ENCODE data around the gene HAGH.
"Not testable (repeated sequence)": the region's sequence is repeated elsewhere in the genome, so short reads cannot be mapped to it uniquely, and the experiment has no call there.

HAGH gene

DNA sequence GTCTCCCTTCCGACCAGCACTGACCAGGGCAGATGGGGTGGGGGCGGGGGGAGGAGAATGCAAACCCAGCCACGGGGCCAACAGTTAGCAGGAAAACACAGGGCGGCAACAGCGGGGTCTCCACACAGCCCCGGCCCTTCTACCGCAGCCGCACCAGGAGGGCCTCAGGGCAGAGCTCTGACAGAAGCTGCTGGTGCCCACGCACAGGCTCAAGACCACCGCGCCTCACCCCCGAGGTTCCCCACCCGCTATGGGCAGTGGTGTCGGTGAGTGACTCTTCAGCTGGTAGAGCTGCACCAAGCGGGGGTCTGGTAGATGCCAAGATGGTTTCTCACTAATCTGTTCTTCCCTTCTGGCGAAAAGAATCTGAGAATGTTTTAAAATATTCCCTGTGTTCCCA lies 16.1 kb downstream of the HAGH start:
- peaks cover 17 to 38% of the 10 kb centered on the region in 2 donors for H3K36me3 ChIP-seq (ENCODE audit: control insufficient read depth in 1 of 2, insufficient read depth in 2 of 2, low read length in 2 of 2)
- no peak overlapping the region for H3K9ac ChIP-seq (ENCODE audit: low read depth in 1 of 2, low read length in 2 of 2)
- no peaks in the 10 kb centered on the region for H3K9me3 ChIP-seq (ENCODE audit: control insufficient read depth in 1 of 2, low read length in 2 of 2)
- H3K4me3 ChIP-seq (ENCODE audit: low read depth in 1 of 2, low read length in 2 of 2): no peak overlapping the region
- H3K4me1 ChIP-seq (ENCODE audit: control insufficient read depth in 1 of 2, insufficient read depth in 2 of 2, low read length in 2 of 2): peaks cover 0 to 5% of the 10 kb centered on the region in 2 donors
- H3K27me3 ChIP-seq (ENCODE audit: control insufficient read depth in 1 of 2, insufficient read depth in 2 of 2, low read length in 2 of 2): no peaks in the 10 kb centered on the region
- no peak overlapping the region for H3K27ac ChIP-seq (ENCODE audit: low read depth, low read length)

DNA sequence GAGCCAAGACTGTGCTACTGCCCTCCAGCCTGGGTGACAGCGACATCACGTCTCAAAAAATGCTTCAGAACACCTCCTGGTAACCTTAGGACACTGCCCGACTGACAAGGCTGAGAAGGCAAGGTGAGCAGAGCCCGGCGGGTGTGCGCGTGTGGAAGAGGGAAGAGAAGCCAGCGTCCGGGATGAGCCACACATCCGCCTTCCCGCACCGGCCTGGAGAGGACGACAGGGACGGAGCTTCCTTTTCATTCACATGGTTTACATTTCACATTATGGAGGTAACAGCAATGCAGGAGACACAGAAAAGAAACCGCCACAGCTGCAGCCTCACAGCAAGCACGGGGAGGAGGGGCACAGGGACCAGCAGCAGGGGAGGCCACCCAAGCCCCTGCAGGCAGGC lies 16.5 kb downstream of the HAGH start:
- Histone ChIP-seq H3K27me3 (ENCODE audit: control insufficient read depth in 1 of 2, insufficient read depth in 2 of 2, low read length in 2 of 2) (no peaks in the 10 kb centered on the region), H3K36me3 (ENCODE audit: control insufficient read depth in 1 of 2, insufficient read depth in 2 of 2, low read length in 2 of 2) (peaks cover 13 to 37% of the 10 kb centered on the region in 2 donors), H3K4me1 (ENCODE audit: control insufficient read depth in 1 of 2, insufficient read depth in 2 of 2, low read length in 2 of 2) (peaks cover 0 to 5% of the 10 kb centered on the region in 2 donors), H3K27ac (ENCODE audit: low read depth, low read length) (no peak overlapping the region), H3K9me3 (ENCODE audit: control insufficient read depth in 1 of 2, low read length in 2 of 2) (no peaks in the 10 kb centered on the region), H3K4me3 (ENCODE audit: low read depth in 1 of 2, low read length in 2 of 2) (no peak overlapping the region), H3K9ac (ENCODE audit: low read depth in 1 of 2, low read length in 2 of 2) (no peak overlapping the region)

DNA sequence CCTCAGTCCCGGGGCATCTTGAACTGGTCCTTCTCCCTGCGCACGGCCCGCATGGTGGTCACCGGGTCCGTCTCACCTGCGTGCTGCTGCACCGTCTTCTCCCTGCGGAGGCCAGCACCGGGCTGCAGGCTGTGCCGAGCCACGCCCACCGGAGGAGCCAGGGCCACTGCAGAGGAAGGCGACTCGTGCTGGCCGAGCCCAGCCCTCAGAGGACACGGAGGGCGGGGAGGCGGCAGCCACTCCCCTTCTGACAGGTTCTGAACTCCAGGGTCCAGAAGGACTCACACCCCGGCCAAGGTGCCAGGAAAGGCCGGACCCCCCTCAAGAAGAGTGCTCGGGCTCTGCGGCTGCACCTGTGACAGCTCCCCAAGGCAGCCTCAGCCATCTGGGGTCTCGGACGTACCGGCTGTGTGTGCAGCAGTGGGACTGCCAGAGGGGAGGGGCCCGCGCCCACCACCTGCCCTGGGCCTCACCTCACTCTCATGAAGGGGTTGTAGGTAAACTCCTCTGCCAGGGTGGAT lies 17.3 kb downstream of the HAGH start:
- peaks cover 10 to 35% of the 10 kb centered on the region in 2 donors for H3K36me3 ChIP-seq (ENCODE audit: control insufficient read depth in 1 of 2, insufficient read depth in 2 of 2, low read length in 2 of 2)
- H3K9me3 ChIP-seq (ENCODE audit: control insufficient read depth in 1 of 2, low read length in 2 of 2): no peaks in the 10 kb centered on the region
- no peaks in the 10 kb centered on the region for H3K27me3 ChIP-seq (ENCODE audit: control insufficient read depth in 1 of 2, insufficient read depth in 2 of 2, low read length in 2 of 2)
- no peak overlapping the region for H3K27ac ChIP-seq (ENCODE audit: low read depth, low read length)
- peaks cover 0 to 5% of the 10 kb centered on the region in 2 donors for H3K4me1 ChIP-seq (ENCODE audit: control insufficient read depth in 1 of 2, insufficient read depth in 2 of 2, low read length in 2 of 2)
- no peak overlapping the region for H3K4me3 ChIP-seq (ENCODE audit: low read depth in 1 of 2, low read length in 2 of 2)
- H3K9ac ChIP-seq (ENCODE audit: low read depth in 1 of 2, low read length in 2 of 2): no peak overlapping the region

DNA sequence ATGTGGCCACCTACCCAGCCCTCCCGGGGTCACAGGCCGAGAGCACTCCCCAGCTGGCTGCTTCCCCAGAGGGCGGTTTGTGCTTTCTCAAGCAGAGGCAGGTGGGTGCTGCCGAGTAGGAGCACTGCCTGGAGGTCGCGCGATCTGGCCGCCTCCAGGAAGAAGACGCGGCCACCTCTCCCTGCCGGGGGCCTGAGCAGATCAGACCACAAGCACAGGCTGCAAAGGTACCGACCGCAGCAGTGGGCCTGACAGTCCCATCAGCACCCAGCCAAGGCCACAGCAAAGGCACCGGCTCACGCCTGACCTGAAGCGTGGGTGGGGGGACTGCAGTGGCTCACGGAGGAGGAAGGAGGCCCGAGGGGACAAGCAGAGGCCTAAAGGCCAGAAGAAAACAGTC lies 17.9 kb downstream of the HAGH start:
- Histone ChIP-seq H3K27ac (ENCODE audit: low read depth, low read length) (no peak overlapping the region), H3K9me3 (ENCODE audit: control insufficient read depth in 1 of 2, low read length in 2 of 2) (no peaks in the 10 kb centered on the region), H3K4me1 (ENCODE audit: control insufficient read depth in 1 of 2, insufficient read depth in 2 of 2, low read length in 2 of 2) (peaks cover 0 to 5% of the 10 kb centered on the region in 2 donors), H3K4me3 (ENCODE audit: low read depth in 1 of 2, low read length in 2 of 2) (no peak overlapping the region), H3K27me3 (ENCODE audit: control insufficient read depth in 1 of 2, insufficient read depth in 2 of 2, low read length in 2 of 2) (no peaks in the 10 kb centered on the region), H3K9ac (ENCODE audit: low read depth in 1 of 2, low read length in 2 of 2) (no peak overlapping the region), H3K36me3 (ENCODE audit: control insufficient read depth in 1 of 2, insufficient read depth in 2 of 2, low read length in 2 of 2) (peaks cover 10 to 33% of the 10 kb centered on the region in 2 donors)

DNA sequence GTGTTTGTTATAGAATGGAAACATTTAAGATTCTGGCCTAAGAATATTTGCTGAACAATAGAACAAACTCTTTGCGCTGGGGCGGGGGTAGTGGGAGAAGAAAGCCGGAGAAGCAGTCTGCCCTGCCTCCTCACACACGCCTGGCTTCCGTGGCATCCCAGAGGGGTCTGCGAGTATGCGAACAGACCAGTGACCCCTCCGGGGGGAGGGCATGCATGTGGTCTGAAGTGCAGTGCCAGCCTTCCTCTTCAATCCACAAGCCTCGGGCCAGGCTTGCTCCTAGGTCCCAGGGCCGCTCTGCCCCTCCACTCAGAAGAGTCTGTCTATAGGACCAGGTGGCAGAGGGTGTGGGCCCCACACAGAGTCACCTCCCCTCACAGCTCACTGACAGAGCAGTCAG lies 19.0 kb downstream of the HAGH start:
- Histone ChIP-seq H3K9me3 (ENCODE audit: control insufficient read depth in 1 of 2, low read length in 2 of 2) (no peaks in the 10 kb centered on the region), H3K36me3 (ENCODE audit: control insufficient read depth in 1 of 2, insufficient read depth in 2 of 2, low read length in 2 of 2) (peaks cover 10 to 31% of the 10 kb centered on the region in 2 donors)

DNA sequence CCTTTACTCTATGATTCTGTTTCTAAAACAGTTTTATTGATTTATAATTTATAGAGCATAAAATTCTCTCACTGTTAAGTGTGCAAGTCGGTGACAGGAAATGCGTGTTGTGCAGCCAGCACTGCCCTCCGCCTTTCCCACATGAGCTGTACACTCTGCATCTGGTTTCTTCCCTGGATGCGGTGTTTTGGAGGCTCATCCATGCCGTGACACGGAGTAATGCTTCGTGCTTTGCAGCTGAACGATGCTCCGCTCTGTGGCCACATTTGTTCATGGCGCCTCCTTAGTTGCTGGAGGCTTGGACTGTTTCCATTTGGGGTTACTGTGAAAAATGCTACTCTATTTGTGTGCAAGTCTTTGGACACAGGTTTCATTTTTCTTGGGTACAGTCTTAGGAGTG lies 25.9 kb downstream of the HAGH start:
- Histone ChIP-seq H3K27ac (ENCODE audit: low read depth, low read length) (no peak overlapping the region), H3K4me1 (ENCODE audit: control insufficient read depth in 1 of 2, insufficient read depth in 2 of 2, low read length in 2 of 2) (no peaks in the 10 kb centered on the region), H3K27me3 (ENCODE audit: control insufficient read depth in 1 of 2, insufficient read depth in 2 of 2, low read length in 2 of 2) (no peaks in the 10 kb centered on the region), H3K36me3 (ENCODE audit: control insufficient read depth in 1 of 2, insufficient read depth in 2 of 2, low read length in 2 of 2) (peaks cover 0 to 5% of the 10 kb centered on the region in 2 donors), H3K4me3 (ENCODE audit: low read depth in 1 of 2, low read length in 2 of 2) (no peak overlapping the region), H3K9ac (ENCODE audit: low read depth in 1 of 2, low read length in 2 of 2) (no peak overlapping the region), H3K9me3 (ENCODE audit: control insufficient read depth in 1 of 2, low read length in 2 of 2) (no peaks in the 10 kb centered on the region)

More for the DNA sequence above, 19.0 kb downstream of the HAGH start:
- H3K4me1 ChIP-seq (ENCODE audit: control insufficient read depth in 1 of 2, insufficient read depth in 2 of 2, low read length in 2 of 2): peaks cover 0 to under 1% of the 10 kb centered on the region in 2 donors
- H3K9ac ChIP-seq (ENCODE audit: low read depth in 1 of 2, low read length in 2 of 2): no peak overlapping the region
- H3K27ac ChIP-seq (ENCODE audit: low read depth, low read length): no peak overlapping the region
- H3K4me3 ChIP-seq (ENCODE audit: low read depth in 1 of 2, low read length in 2 of 2): no peak overlapping the region
- H3K27me3 ChIP-seq (ENCODE audit: control insufficient read depth in 1 of 2, insufficient read depth in 2 of 2, low read length in 2 of 2): no peaks in the 10 kb centered on the region

DNA sequence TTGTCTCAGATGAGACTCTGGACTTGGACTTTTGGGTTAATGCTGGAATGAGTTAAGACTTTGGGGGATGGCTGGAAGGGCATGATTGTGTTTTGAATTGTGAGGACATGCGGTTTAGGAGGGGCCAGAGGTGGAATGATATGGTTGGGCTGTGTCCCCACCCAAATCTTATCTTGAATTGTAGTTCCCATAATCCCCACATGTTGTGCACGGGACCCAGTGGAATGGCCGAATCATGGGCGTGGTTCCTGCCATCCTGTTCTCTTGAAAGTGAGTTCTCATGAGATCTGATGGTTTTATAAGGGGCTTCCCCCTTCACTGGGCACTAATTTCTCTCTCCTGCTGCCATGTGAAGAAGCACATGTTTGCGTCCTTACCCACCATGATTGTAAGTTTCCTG lies 27.4 kb downstream of the HAGH start:
- H3K27me3 ChIP-seq (ENCODE audit: control insufficient read depth in 1 of 2, insufficient read depth in 2 of 2, low read length in 2 of 2); H3K4me1 ChIP-seq (ENCODE audit: control insufficient read depth in 1 of 2, insufficient read depth in 2 of 2, low read length in 2 of 2); H3K9me3 ChIP-seq (ENCODE audit: control insufficient read depth in 1 of 2, low read length in 2 of 2); H3K9ac ChIP-seq (ENCODE audit: low read depth in 1 of 2, low read length in 2 of 2); H3K36me3 ChIP-seq (ENCODE audit: control insufficient read depth in 1 of 2, insufficient read depth in 2 of 2, low read length in 2 of 2); H3K4me3 ChIP-seq (ENCODE audit: low read depth in 1 of 2, low read length in 2 of 2); H3K27ac ChIP-seq (ENCODE audit: low read depth, low read length): not testable (repeated sequence)

DNA sequence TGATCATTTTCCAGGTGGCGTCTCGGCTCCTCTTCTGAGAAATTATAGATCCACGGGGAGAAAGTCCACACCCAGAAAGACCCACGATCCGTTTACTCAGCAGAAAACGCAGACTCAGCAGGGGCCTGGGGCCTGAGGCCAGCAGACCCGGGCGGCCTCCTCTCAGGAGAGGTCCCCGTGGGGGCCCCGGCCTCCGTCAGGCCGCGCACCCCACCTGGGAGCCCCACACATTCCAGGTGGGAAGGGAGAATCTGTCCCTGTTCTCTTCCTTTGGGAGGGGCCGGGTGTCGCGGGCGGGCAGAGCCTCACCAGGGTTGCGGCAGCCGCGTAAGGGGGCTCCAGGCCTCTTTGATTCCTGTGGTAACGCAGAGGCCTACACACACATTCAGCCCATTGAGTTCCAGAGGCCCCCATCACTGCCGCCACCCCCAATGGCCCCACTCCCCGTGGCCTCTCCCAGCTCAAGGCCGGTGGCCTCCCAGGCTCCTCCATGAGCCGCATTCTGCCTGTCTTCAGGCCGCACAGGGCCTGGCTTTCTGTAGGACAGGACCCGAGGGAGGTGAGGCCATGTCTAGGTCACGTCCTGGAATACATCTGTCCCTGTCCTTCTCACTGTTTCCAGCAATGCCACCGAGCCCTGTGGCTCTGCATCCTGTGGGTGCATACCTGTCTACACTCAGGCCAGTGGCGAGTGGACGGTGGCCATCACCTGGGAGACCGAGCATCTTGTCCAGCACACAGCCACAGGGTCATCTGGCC lies 31.5 kb downstream of the HAGH start:
- Histone ChIP-seq H3K4me3 (ENCODE audit: low read depth in 1 of 2, low read length in 2 of 2) (no peak overlapping the region), H3K27ac (ENCODE audit: low read depth, low read length) (no peak overlapping the region), H3K36me3 (ENCODE audit: control insufficient read depth in 1 of 2, insufficient read depth in 2 of 2, low read length in 2 of 2) (no peaks in the 10 kb centered on the region), H3K9me3 (ENCODE audit: control insufficient read depth in 1 of 2, low read length in 2 of 2) (no peaks in the 10 kb centered on the region), H3K9ac (ENCODE audit: low read depth in 1 of 2, low read length in 2 of 2) (no peak overlapping the region), H3K27me3 (ENCODE audit: control insufficient read depth in 1 of 2, insufficient read depth in 2 of 2, low read length in 2 of 2) (no peaks in the 10 kb centered on the region), H3K4me1 (ENCODE audit: control insufficient read depth in 1 of 2, insufficient read depth in 2 of 2, low read length in 2 of 2) (no peaks in the 10 kb centered on the region)

DNA sequence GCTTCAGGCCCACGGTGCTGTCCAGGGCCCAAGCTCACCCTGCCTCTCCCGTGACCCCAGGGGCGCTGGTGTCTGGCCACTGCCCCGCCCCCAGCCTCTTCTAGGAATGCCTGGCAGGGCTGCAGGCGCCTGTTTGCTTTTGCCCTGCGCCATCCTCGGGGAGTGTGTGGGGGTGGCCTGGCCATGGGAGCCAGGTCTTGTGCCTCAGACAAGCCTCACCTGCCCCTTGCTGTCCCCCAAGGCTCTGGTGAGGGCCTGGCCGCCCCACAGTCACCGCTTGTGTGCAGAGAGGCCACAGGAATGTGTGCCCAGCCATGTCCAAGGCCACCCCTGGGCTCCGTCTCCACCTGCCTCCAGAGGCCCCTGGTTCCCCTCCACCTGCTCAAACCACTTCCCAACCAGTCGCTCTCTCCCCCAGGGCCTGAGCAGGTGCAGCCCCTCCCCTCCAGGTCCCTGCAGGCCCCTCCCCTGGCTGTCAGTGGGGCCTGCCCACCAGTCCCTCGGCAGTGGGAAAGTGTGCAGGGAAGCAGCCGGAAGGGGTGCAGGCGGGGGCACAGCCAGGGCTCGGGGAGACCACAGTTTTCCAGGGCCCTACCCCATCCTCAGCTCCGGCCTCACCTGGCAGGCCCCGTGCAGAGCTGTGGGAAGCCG lies 32.3 kb downstream of the HAGH start:
- H3K9ac ChIP-seq (ENCODE audit: low read depth in 1 of 2, low read length in 2 of 2): no peak overlapping the region
- peaks cover 0 to 4% of the 10 kb centered on the region in 2 donors for H3K36me3 ChIP-seq (ENCODE audit: control insufficient read depth in 1 of 2, insufficient read depth in 2 of 2, low read length in 2 of 2)
- no peaks in the 10 kb centered on the region for H3K27me3 ChIP-seq (ENCODE audit: control insufficient read depth in 1 of 2, insufficient read depth in 2 of 2, low read length in 2 of 2)
- no peaks in the 10 kb centered on the region for H3K4me1 ChIP-seq (ENCODE audit: control insufficient read depth in 1 of 2, insufficient read depth in 2 of 2, low read length in 2 of 2)
- H3K9me3 ChIP-seq (ENCODE audit: control insufficient read depth in 1 of 2, low read length in 2 of 2): no peaks in the 10 kb centered on the region
- no peak overlapping the region for H3K4me3 ChIP-seq (ENCODE audit: low read depth in 1 of 2, low read length in 2 of 2)
- no peak overlapping the region for H3K27ac ChIP-seq (ENCODE audit: low read depth, low read length)

DNA sequence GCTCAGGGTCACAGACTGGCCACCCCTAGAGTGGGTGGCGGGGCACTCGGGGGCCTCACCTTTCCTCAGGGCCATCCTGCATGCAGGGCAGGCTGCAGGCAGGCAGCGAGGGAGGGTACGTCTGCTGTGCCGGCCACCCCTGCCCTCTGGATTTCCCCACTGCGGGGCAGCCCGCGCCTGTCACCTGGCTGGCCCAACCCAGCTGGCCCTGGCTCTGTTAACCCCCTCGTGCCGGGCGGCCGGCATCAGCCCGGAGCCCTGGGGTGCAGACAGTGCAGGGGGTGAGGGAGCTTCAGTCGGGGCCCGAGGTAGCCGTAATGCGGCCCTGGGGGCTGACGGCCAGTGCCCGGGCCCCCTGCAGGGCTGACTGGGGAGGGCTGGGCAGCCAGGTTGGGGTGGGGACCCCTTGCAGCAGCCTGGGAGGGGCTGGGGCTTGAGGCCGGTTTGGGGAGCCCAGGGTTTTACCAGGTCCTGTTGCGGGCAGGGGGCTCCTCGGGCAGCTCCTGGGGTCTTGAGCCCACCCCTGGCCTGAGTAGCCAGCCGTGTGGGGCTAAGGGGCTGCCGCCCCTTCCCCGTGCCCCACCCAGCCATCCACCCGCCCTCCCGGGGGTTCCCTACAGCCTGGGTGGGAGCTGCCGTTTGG lies 32.9 kb downstream of the HAGH start, which contains the start of gene IGFALS:
IGFALS (minus strand) TSS at position 128 of the 643 bp plus-strand sequence; CDS start at position 75, 53 bp downstream.
- no peak within 1 kb of the TSS for H3K9ac ChIP-seq (ENCODE audit: low read depth in 1 of 2, low read length in 2 of 2)
- no peaks in the 10 kb centered on the region for H3K27me3 ChIP-seq (ENCODE audit: control insufficient read depth in 1 of 2, insufficient read depth in 2 of 2, low read length in 2 of 2)
- peaks cover 0 to 8% of the 10 kb centered on the region in 2 donors for H3K36me3 ChIP-seq (ENCODE audit: control insufficient read depth in 1 of 2, insufficient read depth in 2 of 2, low read length in 2 of 2)
- H3K4me3 ChIP-seq (ENCODE audit: low read depth in 1 of 2, low read length in 2 of 2): no peak within 1 kb of the TSS
- H3K9me3 ChIP-seq (ENCODE audit: control insufficient read depth in 1 of 2, low read length in 2 of 2): no peaks in the 10 kb centered on the region
- H3K27ac ChIP-seq (ENCODE audit: low read depth, low read length): no peak within 1 kb of the TSS
- H3K4me1 ChIP-seq (ENCODE audit: control insufficient read depth in 1 of 2, insufficient read depth in 2 of 2, low read length in 2 of 2): no peaks in the 10 kb centered on the region

Measured in duodenal mucosa (tissue), 2 donors.